ENCODE results near the gene IQCM.
"Not testable (repeated sequence)": the region's sequence is repeated elsewhere in the genome, so short reads cannot be mapped to it uniquely, and the experiment has no call there.

Gene IQCM

DNA sequence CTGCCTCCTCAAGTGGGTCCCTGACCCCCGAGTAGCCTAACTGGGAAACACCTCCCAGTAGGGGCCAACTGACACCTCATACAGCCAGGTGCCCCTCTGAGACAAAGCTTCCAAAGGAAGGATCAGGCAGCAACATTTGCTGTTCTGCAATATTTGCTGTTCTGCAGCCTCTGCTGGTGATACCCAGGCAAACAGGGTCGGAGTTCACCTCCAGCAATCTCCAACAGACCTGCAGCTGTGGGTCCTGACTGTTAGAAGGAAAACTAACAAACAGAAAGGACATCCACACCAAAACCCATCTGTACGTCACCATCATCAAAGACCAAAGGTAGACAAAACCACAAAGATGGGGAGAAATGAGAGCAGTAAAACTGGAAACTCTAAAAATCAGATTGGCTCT lies 347.0 kb downstream of the IQCM start:
- not testable (repeated sequence) for DNase-seq (ENCODE audit: low read depth, low spot score)

DNA sequence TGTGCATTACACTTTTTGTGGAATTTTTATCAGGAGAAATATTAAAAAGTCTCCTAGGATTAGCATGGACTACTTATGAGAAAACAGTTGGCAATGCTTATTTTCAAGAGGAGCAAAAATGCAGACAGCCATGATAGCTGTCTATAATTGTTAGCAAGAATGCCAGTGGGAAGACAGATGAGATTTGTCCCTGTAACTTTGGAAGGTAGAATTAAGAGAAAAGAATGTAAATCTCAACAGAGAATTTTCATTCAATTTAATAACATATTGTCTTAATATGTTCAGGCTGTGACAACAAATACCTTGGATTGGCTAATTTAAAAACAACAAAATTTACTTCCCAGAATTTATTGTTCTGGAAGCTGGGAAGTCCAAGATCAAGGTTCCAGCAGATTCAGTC lies 349.2 kb downstream of the IQCM start:
- no peak for DNase-seq (ENCODE audit: low read depth, low spot score)

DNA sequence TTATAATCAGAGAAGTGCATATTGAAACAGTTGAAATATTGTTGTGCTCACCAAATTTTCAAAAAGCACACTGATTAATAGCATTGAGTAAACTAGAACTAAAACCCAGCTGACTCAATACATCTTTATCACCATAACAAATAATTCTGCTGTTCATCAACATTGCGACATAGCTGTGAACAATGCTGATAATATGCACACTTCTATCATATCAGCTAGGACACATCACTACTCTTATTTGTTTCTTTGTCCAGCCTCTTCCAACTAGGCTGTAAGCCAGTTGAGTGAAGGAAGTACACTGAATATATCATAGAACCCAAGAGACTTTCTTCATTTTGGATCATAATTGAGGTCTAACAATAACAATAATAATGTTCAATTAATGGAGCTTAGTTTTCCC lies 349.7 kb downstream of the IQCM start:
- no peak for DNase-seq (ENCODE audit: low read depth, low spot score)

DNA sequence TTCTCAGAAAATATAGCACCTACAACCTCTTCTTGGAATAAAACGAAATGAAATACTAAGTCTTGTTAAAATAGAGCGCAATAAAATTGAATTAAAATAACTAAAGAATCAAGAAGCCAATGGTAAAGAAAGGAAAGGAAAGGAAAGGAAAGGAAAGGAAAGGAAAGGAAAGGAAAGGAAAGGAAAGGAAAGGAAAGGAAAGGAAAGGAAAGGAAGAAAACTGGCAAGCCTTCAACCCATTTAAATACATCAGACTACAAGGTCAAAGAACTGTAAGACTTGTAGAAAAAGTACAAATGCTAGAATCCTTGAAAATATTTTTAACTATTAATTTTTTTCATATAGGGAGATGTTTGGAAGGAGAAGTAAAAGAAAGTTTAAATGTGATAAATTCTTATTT lies 372.1 kb downstream of the IQCM start:
- DNase-seq (ENCODE audit: low read depth, low spot score) = no peak

DNA sequence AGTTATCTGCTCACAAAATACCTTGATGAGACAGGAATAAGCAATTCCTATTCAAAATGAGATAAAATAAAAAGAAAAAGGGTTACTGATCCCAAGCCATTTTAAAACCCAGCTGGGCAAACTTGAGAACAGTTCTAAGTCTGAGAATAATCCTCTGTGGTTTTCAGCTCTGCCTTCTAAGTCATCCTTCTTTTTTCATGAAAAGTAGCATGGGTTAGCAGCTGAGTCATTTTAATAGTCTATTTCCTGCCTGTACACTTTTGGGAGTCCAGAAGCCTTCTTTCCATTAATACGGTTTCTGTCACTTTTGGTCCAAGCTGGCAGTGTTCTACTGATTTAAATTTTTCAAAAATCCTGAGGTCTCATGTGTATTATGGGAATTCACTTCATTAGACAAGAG lies 374.3 kb downstream of the IQCM start:
- no peak for DNase-seq (ENCODE audit: low read depth, low spot score)

DNA sequence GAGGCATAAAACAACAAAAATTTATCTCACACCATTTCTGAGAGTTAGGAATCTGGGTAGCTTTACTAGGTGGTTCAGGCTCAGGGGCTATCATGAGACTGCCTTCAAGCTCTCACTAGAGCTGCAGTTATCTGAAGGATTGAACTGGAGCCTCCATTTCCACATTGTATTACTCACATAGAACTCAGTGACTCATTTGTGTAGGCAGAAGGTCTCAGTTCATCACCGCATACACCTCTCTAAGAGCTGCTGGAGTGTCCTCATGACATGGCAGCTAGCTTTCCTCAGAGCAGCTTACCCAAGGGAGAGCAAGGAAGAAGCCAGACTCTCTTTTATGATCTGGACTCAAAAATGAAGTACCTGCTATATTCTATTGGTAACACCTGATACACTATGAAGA lies 389.2 kb downstream of the IQCM start:
- DNase-seq (ENCODE audit: low read depth, low spot score) = no peak

DNA sequence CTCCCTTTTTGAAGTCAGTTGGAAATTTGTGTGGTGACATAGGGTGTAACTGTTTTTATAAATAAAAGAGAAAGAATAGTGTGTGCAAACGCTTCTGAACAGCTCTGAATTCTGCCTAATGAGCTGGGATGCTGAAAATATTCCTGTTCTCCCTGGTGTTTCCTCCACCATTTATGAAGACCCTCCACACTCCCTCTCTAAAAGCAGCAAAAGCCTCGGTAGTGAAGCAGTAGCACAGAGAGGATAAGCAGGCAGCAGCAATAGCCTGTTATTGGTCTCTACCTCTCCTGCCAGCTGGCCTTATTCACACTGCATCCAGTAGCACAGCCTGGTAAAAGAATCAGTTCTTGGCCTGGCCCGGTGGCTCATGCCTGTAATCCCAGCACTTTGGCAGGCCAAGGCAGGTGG lies 406.1 kb downstream of the IQCM start:
- DNase-seq (ENCODE audit: low read depth, low spot score) = no peak

DNA sequence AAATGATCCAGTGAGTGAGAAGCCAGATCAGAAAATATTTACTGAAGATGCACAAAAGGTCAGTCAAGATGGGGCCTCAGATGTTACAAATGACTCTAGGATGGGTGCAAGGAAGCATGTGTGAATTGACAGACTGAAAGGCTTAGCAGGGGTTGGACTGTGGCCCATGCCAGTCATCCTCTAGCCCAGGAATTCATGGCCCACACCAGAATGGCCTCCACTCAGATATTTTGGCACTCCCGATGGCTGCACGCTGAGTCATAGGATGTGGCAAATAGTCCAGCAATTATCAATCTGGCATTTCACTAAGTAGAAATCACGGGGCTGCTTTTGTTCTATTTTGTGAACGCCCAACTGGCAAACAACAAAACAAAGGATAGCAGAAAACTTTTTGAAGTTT lies 406.5 kb downstream of the IQCM start:
- no peak for DNase-seq (ENCODE audit: low read depth, low spot score)

DNA sequence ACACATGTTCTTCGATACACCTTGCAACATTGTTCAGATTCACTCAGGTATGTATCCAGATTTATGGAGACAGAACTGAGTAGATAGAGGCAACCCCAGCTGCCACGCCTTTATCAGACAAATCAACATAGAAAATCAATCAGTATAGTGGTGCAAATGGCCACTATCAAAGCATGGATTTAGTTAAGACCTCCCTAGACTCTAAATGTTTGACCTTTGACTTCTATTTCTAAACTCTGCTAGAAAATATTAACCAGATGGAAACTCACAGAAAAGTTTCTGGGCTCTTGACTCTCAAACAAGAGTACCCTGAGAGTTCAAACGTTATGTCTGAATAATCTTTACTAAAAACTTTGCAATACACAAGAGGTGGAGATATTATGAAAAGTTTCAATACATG lies 411.5 kb downstream of the IQCM start:
- DNase-seq (ENCODE audit: low read depth, low spot score) = no peak

DNA sequence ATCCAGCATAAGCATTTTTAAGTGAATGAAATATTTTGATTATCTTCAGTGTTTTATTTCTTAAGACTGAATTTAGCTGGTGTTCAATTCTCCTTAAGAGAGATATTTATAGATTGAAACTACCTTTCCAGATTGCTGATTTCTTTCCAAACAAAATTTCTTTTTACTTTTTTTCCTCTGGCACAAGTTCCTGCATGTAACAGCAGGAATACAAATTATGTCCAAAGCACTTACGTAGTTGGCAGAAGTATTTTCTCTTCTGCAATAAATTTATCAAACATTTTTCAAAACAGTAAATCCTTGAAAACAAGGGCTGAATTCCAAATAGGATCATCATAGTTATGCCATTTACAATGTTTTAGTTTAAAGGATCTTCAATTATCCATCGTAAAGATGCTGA lies 412.6 kb downstream of the IQCM start:
- no peak for DNase-seq (ENCODE audit: low read depth, low spot score)

DNA sequence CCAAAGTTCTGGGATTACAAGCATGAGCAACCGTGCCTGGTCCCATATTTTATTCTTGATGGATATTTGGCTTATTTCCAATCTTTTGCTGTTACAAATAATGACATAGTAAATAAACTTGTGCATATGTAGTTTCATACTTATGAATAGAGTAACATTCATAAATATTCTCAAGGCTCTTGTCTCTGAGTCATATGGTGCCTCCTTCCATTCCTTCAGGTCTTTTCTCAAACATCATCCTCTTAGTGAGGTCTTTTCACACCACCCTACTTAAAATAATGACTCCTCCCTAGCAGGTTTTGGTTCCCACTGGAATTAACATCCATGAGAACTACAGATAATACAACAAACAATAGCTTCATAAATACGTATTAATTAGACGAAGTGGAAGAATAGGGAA lies 416.6 kb downstream of the IQCM start:
- no peak for DNase-seq (ENCODE audit: low read depth, low spot score)

DNA sequence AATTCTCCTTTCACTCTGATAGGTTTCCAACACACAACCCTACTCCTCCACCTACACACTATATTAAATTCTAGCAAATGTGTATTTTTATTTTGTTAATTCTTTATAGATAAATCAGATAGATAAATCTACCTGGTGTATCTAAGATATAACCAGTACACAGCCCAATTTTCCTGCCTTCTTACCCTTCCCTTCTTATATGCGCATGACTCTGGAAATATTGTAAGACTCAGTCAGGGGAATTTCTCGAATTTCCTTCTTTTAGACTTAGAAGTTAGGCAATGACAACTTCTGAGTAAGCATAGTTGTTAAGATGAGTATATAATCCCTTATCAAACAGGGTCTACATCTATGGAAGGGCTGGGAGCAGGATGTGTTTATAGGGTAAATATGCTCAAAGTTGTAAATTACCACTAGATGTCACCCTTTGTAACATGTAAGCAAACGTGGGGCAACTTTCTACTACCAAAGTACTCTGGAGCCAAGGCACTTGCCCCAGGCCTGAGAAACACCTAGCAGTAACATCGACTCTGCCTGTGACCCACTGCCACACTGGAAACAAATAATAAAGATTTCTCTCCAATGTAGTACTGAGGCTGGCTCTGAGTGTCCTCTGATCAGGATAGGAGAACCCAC lies 444.7 kb downstream of the IQCM start:
- DNase-seq (ENCODE audit: low read depth, low spot score) = no peak

DNA sequence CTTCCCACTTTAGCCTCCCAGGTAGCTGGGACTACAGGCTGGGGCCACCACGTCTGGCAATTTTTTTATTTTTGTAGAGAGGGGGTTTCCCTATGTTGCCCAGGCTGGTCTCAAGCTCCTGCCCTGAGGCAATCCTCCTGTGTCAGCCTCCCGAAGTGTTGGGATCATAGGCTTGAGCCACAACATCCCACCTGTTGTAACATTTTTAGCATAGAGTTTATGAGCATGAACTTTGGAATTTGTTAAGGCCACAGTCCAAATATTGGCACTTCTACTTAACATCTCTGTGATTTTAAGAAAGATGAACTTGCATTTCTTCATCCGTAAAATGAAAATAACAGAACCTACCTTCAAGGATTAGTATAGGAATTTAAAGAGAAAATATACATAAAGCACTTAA lies 445.6 kb downstream of the IQCM start:
- DNase-seq (ENCODE audit: low read depth, low spot score) = no peak

DNA sequence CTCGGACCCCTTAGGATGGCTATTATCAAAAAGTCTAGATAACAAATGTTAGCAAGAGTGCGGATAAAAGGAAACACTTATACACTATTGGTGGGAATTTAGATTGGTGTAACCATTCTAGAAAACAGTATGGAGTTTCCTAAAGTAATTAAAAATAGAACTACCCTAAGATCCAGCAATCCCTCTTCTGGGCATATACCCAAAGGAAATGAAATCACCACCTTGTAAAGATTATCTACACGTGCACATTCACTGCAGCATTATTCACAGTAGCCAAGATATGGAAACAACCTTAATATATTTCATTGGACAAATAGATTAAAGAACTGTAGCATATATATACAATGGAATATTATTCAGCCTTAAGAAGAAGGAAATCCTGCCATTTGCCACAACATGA lies 462.4 kb downstream of the IQCM start:
- no peak for DNase-seq (ENCODE audit: low read depth, low spot score)

DNA sequence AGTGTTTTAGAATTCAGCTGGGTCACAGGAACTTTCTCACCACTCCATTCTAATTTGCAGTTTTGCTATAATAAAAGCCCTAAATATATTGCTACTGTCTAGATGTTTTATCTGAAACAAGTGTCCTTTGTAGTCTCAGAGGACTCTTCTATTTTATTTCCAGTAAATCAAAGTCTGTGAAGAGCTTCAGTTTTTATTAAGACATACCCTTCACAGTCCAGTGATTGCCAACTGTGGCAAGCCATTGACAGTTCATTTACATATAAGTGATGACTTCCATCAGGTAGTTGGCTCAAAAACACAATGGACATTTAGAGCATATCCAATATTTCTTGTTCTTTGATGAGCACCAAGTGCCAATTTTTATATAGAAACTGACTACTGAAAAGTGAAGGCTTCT lies 466.1 kb downstream of the IQCM start:
- no peak for DNase-seq (ENCODE audit: low read depth, low spot score)

DNA sequence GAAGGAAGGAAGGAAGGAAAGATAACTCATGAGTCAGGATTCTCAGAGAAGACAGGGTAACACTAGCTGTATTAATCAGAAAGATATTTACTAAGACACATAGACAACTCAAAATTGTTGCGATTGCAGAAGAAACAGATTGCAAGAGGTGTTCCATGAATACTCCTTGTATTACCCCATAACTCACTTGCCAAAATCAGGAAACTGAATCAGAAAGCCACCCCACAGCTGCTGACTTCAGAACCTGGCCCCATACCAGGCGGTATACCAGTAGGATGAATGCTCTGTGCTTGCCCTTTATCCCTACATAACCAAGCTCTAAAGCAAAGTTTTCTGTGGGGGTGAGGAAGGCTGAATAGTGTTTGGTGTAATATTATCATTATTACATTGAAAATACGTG lies 468.5 kb downstream of the IQCM start:
- DNase-seq (ENCODE audit: low read depth, low spot score) = no peak

DNA sequence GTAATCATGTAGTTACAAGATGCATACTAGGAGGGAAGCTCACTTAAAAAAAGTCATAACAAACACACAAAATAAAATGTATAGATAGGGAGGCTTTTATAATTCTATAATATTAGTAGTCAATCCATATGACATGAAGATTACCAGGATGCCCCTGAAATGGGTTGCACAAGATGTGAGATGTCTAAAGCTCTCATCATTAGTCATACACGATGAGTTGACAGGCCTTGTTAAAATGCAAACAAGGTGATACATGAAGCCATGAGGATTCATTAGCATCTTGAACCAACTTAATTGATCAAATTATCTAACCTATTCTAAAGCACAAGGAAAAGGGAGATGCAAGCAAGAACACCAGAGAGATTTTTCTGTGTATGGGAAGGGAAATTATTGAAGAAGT lies 470.2 kb downstream of the IQCM start:
- no peak for DNase-seq (ENCODE audit: low read depth, low spot score)

DNA sequence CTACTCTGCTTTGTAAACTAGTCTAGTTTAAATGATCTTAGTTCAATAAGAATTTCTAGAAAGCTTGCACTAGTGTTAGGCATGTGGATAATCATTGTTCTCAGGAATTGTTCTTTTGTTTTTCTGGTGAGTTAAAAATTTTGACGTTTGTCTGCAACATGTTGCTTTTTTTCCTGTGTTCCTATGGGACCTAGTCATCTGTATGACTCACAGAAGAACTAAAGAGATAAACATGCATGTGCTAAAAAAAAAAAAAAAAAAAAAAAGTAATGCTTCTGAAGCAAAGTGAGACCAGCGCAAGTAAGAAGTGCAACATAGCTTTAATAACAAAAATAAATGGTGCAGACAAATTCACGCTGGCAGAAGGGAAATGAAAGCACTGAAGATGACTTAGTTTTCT lies 471.2 kb downstream of the IQCM start:
- DNase-seq (ENCODE audit: low read depth, low spot score) = no peak

DNA sequence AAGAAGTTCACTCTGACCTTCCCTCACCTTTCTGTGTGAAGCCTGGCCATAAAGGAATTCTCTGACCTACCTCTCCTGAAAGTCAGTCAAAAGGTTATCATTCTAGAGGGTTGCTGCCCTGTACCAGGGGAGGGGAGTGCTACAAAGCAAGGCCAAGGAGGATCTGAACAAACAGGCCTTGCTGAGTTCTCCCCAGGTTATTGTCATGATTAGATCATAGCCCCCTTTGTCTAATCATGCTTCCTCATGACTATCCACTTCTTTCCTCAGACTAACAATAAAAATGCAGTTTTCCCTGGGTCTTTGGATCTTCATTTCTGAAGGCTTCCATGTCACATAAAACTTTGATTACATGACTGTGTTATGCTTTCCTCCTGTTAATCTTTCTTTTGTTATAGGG lies 472.0 kb downstream of the IQCM start:
- no peak for DNase-seq (ENCODE audit: low read depth, low spot score)

DNA sequence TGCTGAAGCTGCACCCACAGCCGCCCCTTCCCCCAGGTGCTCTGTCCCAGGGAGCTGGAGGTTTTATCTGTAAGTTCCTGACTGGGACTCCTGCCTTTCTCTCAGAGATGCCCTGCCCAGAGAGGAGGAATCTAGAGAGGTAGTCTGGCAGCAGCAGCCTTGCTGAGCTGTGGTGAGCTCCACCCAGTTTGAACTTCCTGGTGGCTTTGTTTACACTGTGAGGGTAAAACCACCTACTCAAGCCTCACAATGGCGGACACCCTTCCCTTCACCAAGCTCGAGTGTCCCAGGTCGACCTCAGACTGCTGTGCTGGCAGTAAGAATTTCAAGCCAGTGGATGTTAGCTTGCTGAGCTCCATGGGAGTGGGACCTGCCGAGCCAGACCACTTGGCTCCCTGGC lies 474.5 kb downstream of the IQCM start:
- not testable (repeated sequence) for DNase-seq (ENCODE audit: low read depth, low spot score)

DNA sequence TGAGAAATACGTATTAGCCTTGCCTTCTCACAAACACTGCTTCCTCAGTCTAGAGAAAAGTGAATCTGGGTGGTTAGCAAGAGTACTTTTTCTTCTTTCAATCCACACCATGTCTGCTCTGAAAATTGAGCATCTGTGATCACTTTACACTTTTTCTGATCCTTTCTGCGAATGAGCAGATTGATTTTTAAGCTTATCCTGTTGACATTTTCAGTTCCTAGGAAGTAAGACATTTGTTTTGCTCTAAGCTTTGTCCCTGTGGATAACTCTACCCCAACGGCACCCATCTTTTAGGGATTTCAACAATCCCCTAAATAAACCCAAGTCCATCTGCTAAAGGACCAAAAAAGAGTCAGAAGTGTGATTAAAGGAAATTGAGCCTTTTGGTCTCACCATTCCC lies 487.5 kb downstream of the IQCM start:
- no peak for DNase-seq (ENCODE audit: low read depth, low spot score)

DNA sequence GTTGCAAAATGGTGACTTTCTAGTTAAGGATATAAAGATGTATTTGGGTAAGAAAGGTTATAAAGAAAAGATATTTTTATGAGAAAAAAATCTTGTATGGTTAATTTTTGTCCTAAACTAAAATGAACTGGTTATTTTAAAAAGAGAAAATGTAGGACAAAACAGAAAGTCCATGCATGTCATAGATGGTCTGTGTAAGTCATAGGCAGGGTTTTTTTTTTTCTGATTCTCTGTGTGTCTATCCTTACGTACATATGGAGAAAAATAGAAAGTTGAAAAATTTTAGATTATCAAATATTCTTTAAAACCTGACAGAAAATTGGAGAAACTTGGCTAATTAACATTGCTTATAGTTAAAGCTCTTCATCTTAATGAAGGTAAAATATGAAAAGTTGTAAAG lies 493.4 kb downstream of the IQCM start:
- DNase-seq (ENCODE audit: low read depth, low spot score) = no peak

DNA sequence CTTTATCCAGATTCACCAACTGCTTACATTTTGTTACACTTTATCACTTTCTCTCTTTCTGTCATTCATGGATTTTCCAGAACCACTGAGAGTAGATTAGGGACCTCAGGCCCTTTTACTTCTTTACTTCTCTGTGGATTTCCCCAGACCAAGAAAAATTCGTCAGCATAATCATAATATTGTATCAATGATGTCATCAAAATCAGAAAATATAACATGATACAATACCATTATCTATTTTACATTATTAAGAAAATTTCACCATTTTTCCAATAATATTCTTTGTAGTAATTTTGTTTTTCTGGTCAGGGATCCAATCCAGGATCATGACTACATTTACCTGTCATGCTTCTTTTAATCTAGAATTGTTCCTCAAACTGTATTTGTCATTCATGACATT lies 494.2 kb downstream of the IQCM start:
- no peak for DNase-seq (ENCODE audit: low read depth, low spot score)

DNA sequence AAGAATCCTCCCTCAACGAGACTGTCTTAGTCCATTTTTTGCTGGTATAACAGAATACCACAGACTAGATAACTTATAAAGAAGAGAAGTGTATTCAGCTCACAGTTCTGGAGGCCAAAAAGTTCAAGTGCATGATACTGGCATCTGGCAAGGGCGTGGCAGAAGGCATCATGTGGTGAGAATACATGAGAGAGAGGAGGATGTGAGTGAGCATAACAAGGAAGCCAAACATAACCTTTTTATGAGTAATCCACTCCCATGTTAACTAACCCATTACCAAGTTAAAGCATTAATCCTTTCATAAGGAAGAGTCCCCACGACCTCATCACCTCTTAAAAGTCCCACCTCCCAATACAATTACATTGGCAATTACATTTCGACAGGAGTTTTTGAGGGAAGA lies 504.6 kb downstream of the IQCM start:
- no peak for DNase-seq (ENCODE audit: low read depth, low spot score)

DNA sequence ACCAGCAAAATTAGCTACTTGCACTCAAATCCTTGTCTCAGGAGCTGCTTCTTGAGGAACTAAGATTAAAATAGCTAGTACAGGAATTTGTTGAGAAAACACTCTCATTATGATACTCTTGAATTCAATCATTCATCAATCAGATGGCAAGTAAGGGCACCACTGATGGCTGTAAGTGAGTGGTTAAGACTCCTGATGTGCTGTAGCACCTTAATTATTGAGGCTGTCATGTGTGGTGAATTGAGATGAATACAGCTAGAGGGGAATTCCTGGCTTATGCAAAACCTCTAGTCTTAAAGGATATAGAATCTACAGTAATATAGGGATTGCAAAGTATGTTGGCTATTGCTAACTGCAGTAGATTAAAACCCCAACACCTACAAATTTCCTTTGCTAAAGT lies 509.1 kb downstream of the IQCM start:
- no peak for DNase-seq (ENCODE audit: low read depth, low spot score)

Data from activated CD4-positive, CD25-positive, alpha-beta regulatory T cell treated with anti-CD3 and anti-CD28 coated beads, Interleukin-2, amount 50 U/mL, for 16 hours (primary cell).